AG04450 (cell line): ENCODE measurements around the gene MTURN. TPM values are rescaled to one million over a fixed set of nuclear protein-coding genes. Genes with fewer than 3 reads are reported as not detected.

Source experiments
- CTCF ChIA-PET: fragments of 300-600, 350-600 bp; formaldehyde crosslinking; extraction: SDS; loops from one replicate; lab custom pipeline; 2022; ENCODE audit warnings: antibody characterized with exemption, inconsistent platforms; lab: Charles Lee
- POLR2A ChIA-PET: fragments of 350-600 bp; formaldehyde crosslinking; extraction: SDS; loops from one replicate; lab custom pipeline; 2021; ENCODE audit warnings: antibody characterized with exemption, inconsistent platforms; lab: Yijun Ruan, JAX
- DNase-seq: peaks from one replicate; pipeline ENCODE4 v3.0.0-alpha.2; 2011; ENCODE audit warnings: low read depth, low spot score
- H3K27ac ChIP-seq: one replicate; pipeline ENCODE4 v1.5.1; 2012; ENCODE audit warnings: low read depth, low read length, control low read depth
- H3K27me3 ChIP-seq: one replicate; pipeline ENCODE4 v1.6.0; 2012; ENCODE audit warnings: low read length; ENCODE audit not compliant: control insufficient read depth, insufficient read depth
- H3K4me3 ChIP-seq: 2 replicates; pipeline ENCODE4 v1.5.1; 2011; ENCODE audit warnings: mild to moderate bottlenecking, low read depth, low read length, control low read depth
- H3K9me3 ChIP-seq: 2 replicates; pipeline ENCODE4 v1.5.1; 2012; ENCODE audit warnings: low read length; ENCODE audit not compliant: control insufficient read depth, insufficient read depth
- CTCF ChIP-seq: IDR thresholded peaks from 2 replicates; pipeline ENCODE4 v1.5.1; 2011; ENCODE audit warnings: low read depth, low read length, control low read depth, inconsistent platforms
- polyA plus RNA-seq: library from polyadenylated mRNA; depleted of rRNA; stranded (reverse); fragments of >200 nt; gene quantifications from 2 replicates; pipeline ENCODE4 v1.2.3, GENCODE V29; 2011

MTURN gene
- polyA plus RNA-seq, 1 experiment, result 6.7 TPM

GRCh38 chr7:30201921-30202320 lies 67.1 kb downstream of the MTURN start:
- H3K27ac ChIP-seq, result no peak overlapping the region
- H3K27me3 ChIP-seq, result peaks cover 3% of the 10 kb centered on the region
- CTCF ChIA-PET, result no interaction called here
- POLR2A ChIA-PET, result no interaction called here
- TF ChIP-seq CTCF, result no peak
- H3K9me3 ChIP-seq, result no peaks in the 10 kb centered on the region
- no peak for DNase-seq
- no peak overlapping the region for H3K4me3 ChIP-seq

- POLR2A ChIA-PET, result no interaction called here
- DNase-seq, result no peak
- no peak overlapping the region for H3K4me3 ChIP-seq
- peaks cover 3% of the 10 kb centered on the region for H3K27me3 ChIP-seq
- no peak for TF ChIP-seq CTCF
- H3K27ac ChIP-seq, result no peak overlapping the region
- H3K9me3 ChIP-seq, result no peaks in the 10 kb centered on the region
- CTCF ChIA-PET, result no interaction called here
These were observed 67.9 kb downstream of the MTURN start for GRCh38 chr7:30202671-30203070.

GRCh38 chr7:30206491-30206890 lies 71.7 kb downstream of the MTURN start:
- CTCF ChIA-PET, result no interaction called here
- POLR2A ChIA-PET, result no interaction called here
- no peak for TF ChIP-seq CTCF
- Histone ChIP-seq H3K4me3 (no peak overlapping the region), H3K27me3 (peaks cover 3% of the 10 kb centered on the region), H3K27ac (no peak overlapping the region), H3K9me3 (no peaks in the 10 kb centered on the region)
- no peak for DNase-seq

GRCh38 chr7:30206942-30207341 lies 72.2 kb downstream of the MTURN start:
- ChIA-PET CTCF (no interaction called here), POLR2A (no interaction called here)
- Histone ChIP-seq H3K27me3 (peaks cover 3% of the 10 kb centered on the region), H3K27ac (no peak overlapping the region), H3K4me3 (no peak overlapping the region), H3K9me3 (no peaks in the 10 kb centered on the region)
- DNase-seq, result no peak
- no peak for TF ChIP-seq CTCF

- no peak for DNase-seq
- CTCF ChIA-PET, result no interaction called here
- Histone ChIP-seq H3K27ac (no peak overlapping the region), H3K4me3 (no peak overlapping the region), H3K9me3 (no peaks in the 10 kb centered on the region), H3K27me3 (peaks cover 1% of the 10 kb centered on the region)
- no peak for TF ChIP-seq CTCF
- POLR2A ChIA-PET, result no interaction called here
These were observed 72.6 kb downstream of the MTURN start for GRCh38 chr7:30207376-30207775.
